ENCODE results near the gene MSGN1. TPM values are rescaled to one million over a fixed set of nuclear protein-coding genes. Genes with fewer than 3 reads are reported as not detected.

MSGN1 gene
- total and polyA plus RNA-seq, 2 of the 8 experiments (the other 6 are each of a cell fraction or from before 2014, with no cell fraction given): not detected

DNA sequence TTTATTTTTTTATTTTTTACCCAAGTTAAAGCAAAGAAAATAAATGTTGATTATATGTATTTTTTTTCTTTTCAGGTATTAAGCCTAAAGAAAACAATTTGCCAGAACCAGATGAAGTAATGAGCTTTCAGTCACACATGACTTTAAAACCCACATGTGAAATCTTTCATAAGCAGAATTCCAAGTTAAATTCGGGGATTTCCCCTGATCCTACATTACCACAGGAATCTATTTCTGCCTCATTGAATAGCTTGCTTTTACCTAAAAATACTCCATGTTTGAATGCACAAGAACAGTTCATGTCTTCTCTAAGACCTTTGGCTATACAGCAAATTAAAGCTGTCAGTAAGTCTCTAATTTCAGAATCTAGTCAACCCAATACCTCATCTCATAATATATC, 35.7 kb upstream of the MSGN1 start:
- TF ChIP-seq CBX8 (IDR thresholded peaks at IDR 0.05; ENCODE audit: borderline replicate concordance, low read depth, low read length): no peak

More for the DNA sequence above, 35.7 kb upstream of the MSGN1 start:
- no peak overlapping the region for H4K5ac ChIP-seq (ENCODE audit: insufficient read length, low read depth, low read length)
- POLR2A ChIA-PET (ENCODE audit: partially characterized antibody): interaction anchor here (0.7 to 1.2 kb wide), 2 partner anchors 27 to 42 kb away, joined by 3 to 4 read pairs; partner anchors contain the start of genes GEN1 and SMC6
- H2BK15ac ChIP-seq (ENCODE audit: low read length): no peak overlapping the region
- FAIRE-seq (no peak), DNase-seq (ENCODE audit: low read depth in 1 of 2, low spot score in 2 of 2) (no peak)
- no peak overlapping the region for H2BK20ac ChIP-seq (ENCODE audit: low read length)
- no peak overlapping the region for H4K8ac ChIP-seq (ENCODE audit: extremely low read depth, insufficient read depth, low read length)
- H3K4ac ChIP-seq (replicated peaks; ENCODE audit: insufficient read length, low read depth, low read length): no peak overlapping the region
- no peaks in the 10 kb centered on the region for H3K9me3 ChIP-seq (ENCODE audit: insufficient read depth in 2 of 2, low read depth in 1 of 2, low read length in 1 of 2)
- no peaks in the 10 kb centered on the region for H3K79me2 ChIP-seq (ENCODE audit: control insufficient read depth in 1 of 2, insufficient read depth in 2 of 2, low read length in 2 of 2)
- no peak overlapping the region for H3K18ac ChIP-seq (ENCODE audit: extremely low read depth, low read length)
- no peaks in the 10 kb centered on the region for H4K20me1 ChIP-seq (replicated peaks in 1 of 2; ENCODE audit: control insufficient read depth in 1 of 2, insufficient read depth in 2 of 2, low read length in 2 of 2)
- no peak overlapping the region for H3K23ac ChIP-seq (ENCODE audit: insufficient read length)
- no peak overlapping the region for H2BK5ac ChIP-seq (ENCODE audit: low read depth, low read length)
- peaks cover 0 to 42% (median 10%) of the 10 kb centered on the region in 4 experiments; a peak in 5 of 8 replicates for H3K36me3 ChIP-seq (ENCODE audit: control insufficient read depth in 2 of 4, insufficient read depth in 4 of 4, low read length in 3 of 4)
- H3K14ac ChIP-seq (ENCODE audit: insufficient read length): no peak overlapping the region
- H3K9ac ChIP-seq (replicated peaks in 1 of 4; ENCODE audit: extremely low read depth in 1 of 4, low read depth in 3 of 4, low read length in 3 of 4): no peak overlapping the region
- no peak overlapping the region for H3K56ac ChIP-seq (replicated peaks; ENCODE audit: insufficient read length, low read depth, low read length)
- H2AK5ac ChIP-seq (ENCODE audit: low read depth, low read length): no peak overlapping the region
- H3K27ac ChIP-seq (ENCODE audit: low read depth, low read length): no peak overlapping the region
- no peak overlapping the region for H3K4me3 ChIP-seq (ENCODE audit: extremely low read depth in 1 of 4, insufficient read depth in 2 of 4, low read depth in 3 of 4, low read length in 4 of 4)
- CTCF ChIA-PET (ENCODE audit: partially characterized antibody): interaction anchor here (0.8 to 1.3 kb wide), 3 partner anchors 26 to 49 kb away, joined by 3 read pairs; partner anchors contain the start of gene GEN1
- H3K27me3 ChIP-seq (replicated peaks in 1 of 4; ENCODE audit: control insufficient read depth in 3 of 4, extremely low read depth in 1 of 4, insufficient read depth in 3 of 4, low read length in 3 of 4): no peaks in the 10 kb centered on the region
- WGBS, 2 experiments (ENCODE audit: extremely low coverage in 1 of 2, insufficient coverage in 1 of 2, insufficient read length in 1 of 2, insufficient replicate concordance in 2 of 2, low coverage in 1 of 2, low lambda C conversion rate in 2 of 2, missing lambda C conversion rate in 1 of 2): 81% methylated on average over 1 of the region's 1 CpG; no CpG with 5 or more reads in 1 of the 2 experiments
- no peak overlapping the region for H2BK120ac ChIP-seq (replicated peaks; ENCODE audit: low read depth, low read length)
- no peak overlapping the region for H3K4me2 ChIP-seq (ENCODE audit: insufficient read depth in 1 of 2, low read depth in 2 of 2, low read length in 2 of 2)
- no peak overlapping the region for H4K91ac ChIP-seq (replicated peaks; ENCODE audit: insufficient read length, low read length)
- no peaks in the 10 kb centered on the region for H3K4me1 ChIP-seq (replicated peaks in 1 of 4; ENCODE audit: control insufficient read depth in 3 of 4, insufficient read depth in 4 of 4, low read length in 3 of 4)
- no peak overlapping the region for H2AFZ ChIP-seq (ENCODE audit: low read length)
- no peak overlapping the region for H2BK12ac ChIP-seq (ENCODE audit: low read depth, low read length)
- no peaks in the 10 kb centered on the region for H3K23me2 ChIP-seq (ENCODE audit: low read depth, low read length)
- H3K79me1 ChIP-seq (ENCODE audit: low read depth, low read length): no peaks in the 10 kb centered on the region

All from H1 (cell line).